HG02885 (cell line): ENCODE data around the gene ZDHHC20.
A peak's percentile ranks its signal among the peaks of the same experiment; 100 is the strongest.
"Not testable (repeated sequence)": the region's sequence is repeated elsewhere in the genome, so short reads cannot be mapped to it uniquely, and the experiment has no call there.

Experiments
- ATAC-seq: cut with Tn5 transposase; IDR thresholded peaks from one replicate; pipeline ENCODE4 v1.9.1; 2021; ENCODE audit warnings: mild to moderate bottlenecking; ENCODE audit not compliant: unreplicated experiment, poor library complexity

The ZDHHC20 gene

DNA sequence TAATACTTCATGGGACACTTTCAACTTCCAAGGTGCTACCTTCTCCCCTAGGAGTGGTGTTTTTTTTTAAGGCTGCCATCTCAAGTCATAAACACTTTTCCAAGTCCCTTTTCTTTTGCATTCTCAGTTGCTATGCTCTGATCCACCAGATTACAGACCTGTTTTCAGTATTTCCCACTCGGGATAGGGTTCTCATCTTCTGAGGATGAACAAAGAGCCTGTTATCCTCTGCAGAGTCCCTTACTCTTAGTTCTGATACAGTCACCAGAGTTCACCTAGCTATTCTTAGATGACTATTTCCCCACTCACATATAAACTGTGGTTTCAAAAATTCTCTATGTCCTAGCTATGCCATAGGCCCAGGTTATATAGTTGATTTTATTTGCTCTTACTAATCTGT is 15.9 kb downstream of the ZDHHC20 start:
- ATAC-seq, result no peak

DNA sequence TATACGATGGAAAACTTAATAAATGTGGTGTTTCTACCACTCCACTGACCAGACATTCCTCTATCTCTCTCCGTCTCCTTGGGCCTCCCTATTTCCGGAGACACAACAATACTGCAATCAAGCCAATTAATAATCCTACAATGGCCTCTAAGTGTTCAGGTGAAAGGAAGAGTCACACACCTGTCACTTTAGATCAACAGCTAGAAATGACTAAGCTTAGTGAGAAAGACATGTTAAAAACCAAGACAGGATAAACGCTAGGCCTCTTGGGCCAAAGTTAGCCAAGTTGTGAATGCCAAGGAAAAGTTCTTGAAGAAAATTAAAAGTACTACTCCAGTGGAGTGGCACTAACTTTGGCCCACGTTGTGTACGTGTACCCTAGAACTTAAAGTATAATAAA is 22.5 kb downstream of the ZDHHC20 start:
- ATAC-seq, result peak; percentile 14

DNA sequence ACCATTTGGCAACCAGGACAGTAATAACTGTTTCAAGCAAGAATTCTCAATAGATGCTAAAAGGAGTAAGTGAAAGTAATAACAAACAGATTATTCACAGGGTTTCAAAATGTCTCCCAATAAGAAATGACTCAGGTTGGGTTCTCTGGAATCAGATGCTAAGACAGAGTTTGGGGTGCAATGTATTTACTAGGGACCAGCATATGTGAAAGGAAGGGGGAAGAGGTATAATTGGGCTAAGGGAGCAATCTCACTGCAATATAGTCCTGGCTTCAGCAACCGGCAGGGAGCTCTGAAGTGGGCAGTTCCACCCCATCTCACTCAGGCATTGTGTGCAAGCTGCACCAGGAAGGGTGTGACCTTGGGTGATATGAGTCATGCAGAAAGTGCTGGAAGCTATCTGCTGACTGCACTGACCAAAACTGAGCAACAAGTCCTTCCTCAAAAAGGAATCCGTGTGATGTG is 23.4 kb downstream of the ZDHHC20 start:
- ATAC-seq, result peak; percentile 99

DNA sequence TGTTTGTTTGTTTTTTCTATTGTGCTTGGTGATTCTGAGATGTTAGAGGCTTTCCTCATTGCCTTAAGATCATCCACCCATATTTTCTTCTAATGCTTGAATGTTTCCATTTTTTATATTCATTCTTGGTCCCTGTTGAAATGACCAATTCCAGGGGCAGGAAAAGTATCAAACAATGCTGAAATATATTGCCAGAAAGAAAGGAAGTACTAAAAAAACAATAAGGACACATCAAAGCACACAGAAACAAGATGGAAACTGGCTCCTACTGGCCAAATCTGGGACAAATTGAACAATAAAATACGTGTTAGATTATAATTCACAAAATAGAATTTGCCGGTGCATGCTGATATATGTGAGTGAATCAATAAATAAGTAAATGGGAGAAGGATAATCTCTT is 23.9 kb downstream of the ZDHHC20 start:
- ATAC-seq, result no peak

DNA sequence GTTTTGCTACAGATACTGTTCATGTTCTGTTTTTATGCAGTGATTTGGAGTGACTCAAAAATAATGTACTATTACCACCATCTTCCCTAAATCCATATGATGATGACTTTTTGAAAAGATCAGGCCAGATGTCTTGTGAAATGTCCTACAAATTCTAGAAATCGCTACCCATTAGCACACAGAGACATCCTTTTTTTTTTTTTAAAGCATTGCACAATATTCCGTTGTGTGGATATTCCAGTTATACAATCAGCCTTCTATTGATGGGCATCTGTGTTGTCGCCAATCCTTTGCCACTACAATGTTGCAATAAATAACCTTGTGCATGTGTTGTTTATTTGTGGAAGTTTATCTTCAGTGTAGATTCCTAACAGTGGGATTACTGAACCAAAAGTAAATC is 24.5 kb downstream of the ZDHHC20 start:
- ATAC-seq, result no peak

DNA sequence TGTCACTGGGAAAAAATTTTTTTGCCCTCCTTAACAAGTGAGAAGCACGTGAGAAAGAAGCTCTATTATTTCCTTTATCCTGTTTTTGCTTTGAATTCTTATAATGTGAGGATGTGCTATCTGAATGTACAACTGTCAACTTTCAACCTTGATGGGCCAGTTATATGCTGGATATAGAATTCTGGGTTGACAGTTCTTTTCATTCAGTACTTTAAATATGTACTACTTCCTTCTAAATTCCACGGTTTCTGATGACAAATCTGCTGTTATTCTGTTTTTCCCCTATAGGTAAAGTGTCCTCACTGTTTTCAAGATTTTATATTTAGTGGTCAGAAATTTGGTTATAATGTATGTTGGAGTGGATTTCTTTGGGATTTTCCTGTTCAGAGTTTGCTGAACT is 29.9 kb downstream of the ZDHHC20 start:
- no peak for ATAC-seq

DNA sequence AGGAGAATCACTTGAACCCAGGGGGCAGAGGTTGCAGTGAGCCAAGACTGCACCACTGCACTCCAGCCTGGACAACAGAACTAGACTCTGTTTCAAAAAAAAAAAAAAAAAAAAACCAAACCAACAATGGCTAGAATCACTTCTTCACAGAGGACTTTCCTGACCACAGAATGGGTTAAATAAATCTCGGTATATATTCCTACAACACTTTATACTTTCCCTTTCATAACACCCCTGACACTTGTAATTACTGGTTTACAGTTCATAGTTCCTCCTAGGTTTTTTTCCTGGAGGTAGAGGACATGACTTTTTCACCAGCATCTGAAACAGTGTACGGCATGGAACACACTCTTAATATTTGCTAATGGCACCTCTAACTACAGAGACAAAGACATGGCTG is 31.4 kb downstream of the ZDHHC20 start:
- ATAC-seq, result peak; percentile 59

DNA sequence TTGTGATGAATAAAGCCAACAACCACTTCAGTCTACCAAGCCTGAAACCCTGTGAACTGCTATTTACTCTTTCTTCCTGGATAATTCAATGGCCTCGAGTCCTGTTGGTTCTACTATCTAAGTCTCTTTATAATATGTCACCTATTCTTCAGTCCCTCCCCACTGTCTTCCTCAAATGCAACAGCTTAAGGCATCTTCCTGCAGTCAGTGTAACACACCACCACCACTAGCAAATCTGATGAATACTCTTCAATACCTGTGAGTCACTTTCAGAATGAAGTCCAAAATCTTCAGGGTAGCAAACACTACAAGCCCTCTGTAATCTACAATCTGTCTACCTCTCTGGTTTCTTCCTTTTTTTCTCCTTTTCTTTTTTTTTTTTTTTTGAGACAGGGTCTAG is 32.9 kb downstream of the ZDHHC20 start:
- ATAC-seq, result no peak

DNA sequence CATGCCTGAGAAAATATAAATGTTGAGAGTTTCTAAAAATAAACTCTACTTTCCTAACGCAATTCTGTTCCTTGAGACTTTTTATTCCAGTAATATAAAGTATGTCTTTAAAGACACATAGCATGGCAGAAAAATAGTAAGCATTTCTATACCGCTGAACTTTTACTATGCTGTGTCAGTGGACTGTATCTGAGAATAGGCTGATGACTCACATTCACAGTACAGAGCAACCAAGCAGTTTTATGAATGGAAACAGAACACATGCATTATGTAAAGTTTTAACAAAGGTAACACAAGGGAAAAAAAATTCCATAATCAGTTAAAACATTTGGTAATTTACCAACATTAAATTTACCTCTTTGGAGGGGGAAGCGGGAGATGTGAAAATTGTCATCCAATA is 38.4 kb downstream of the ZDHHC20 start:
- no peak for ATAC-seq

DNA sequence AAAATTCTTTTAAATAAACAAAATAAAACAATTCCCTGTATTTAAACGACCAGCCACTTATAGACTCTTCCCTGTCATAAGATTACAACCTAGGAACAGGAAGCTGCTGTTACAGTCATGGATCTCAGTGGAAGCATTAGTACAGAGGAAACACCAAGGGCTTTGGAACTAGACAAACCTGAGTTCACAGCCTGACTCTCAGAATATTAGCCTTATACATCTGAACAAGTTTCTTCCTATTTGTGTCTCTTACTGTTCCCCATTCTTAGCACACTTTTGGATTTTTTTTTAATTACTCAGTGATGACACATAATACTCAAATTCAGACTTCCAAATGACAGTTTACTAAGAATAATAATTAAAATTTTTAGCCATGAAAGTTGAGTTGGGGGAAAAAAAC is 46.1 kb downstream of the ZDHHC20 start:
- ATAC-seq, result no peak

DNA sequence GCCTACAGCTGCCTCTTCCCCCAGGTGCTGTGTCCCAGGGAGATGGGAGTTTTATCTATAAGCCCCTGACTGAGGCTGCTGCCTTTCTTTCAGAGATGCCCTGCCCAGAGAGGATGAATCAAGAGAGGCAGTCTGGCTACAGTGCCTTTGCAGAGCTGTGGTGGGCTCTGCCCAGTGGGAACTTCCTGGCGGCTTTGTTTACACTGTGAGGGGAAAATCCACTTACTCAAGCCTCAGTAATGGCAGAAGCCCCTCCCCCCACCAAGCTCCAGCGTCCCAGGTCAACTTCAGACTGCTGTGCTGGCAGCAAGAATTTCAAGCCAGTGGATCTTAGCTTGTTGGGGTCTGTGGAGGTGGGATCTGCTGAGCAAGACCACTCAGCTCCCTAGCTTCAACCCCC is 48.6 kb downstream of the ZDHHC20 start:
- ATAC-seq, result not testable (repeated sequence)

DNA sequence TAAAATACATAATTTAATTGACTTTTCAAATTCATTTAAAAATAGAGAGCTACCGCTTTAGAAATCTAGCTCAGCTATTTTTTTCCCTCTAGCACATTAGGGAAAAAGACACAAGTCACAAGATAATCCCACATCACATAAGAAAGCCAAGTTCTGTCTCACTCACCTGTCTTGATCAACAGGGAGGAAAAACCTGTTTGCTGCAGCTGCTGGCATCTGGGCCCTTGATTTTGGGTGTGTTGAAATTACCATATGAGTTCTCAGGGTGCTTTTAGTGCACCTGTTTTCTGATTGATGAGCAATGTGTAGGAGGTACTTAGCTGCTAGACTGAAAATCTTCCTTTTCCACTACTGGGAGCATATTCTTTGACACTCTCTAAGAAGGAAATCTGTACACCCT is 53.8 kb downstream of the ZDHHC20 start:
- ATAC-seq, result no peak

DNA sequence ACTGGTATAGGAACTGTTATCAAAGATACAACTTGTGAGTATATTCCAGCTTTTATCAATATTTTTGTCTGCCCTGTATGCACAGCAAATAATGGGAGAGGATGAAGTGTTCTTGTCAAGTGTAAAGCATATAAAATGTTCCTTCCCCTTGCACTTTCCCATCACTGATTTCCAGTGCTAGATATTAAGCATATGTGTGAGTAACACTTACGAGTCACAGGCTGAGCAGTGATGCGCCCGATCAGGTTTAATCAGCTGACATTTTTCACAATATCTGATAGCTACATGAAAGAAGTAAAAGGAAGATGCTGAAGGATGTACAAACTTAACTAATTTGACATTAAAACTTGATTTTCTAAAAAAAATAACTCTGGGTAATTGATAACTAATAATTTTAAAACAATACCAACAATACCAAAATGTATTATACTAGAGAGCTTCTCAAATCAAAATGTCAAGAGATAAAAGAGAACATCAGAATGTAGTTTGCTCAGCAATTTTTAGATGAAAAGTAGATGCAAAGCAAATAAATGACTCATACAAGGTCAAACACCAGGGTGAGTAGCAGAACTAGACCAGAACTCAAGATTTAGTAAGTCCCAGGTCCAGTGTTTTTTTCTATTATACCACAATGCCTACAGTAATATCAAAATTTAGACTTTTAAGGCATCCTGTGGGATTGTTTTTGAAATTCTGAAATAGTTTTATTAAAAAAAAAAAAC is 56.4 kb downstream of the ZDHHC20 start:
- ATAC-seq, result no peak

DNA sequence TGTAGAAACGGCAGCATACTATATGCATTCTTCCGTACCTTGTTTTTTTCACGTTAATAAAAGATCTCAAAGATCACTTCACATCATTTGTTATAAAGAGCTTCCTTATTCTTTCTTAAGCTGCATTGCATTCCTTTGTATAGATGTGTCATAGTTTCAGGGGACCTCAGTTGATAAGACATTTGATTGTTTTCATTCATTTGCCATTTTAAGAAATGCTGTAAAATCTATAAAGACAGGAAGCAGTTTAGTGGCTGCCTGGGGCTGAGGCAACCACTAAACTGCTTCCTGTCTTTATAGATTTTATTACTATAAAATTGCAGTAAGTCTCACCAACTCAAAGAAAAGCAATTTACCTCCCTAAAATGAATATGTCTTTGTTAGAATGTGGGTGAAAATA is 59.4 kb downstream of the ZDHHC20 start:
- no peak for ATAC-seq

DNA sequence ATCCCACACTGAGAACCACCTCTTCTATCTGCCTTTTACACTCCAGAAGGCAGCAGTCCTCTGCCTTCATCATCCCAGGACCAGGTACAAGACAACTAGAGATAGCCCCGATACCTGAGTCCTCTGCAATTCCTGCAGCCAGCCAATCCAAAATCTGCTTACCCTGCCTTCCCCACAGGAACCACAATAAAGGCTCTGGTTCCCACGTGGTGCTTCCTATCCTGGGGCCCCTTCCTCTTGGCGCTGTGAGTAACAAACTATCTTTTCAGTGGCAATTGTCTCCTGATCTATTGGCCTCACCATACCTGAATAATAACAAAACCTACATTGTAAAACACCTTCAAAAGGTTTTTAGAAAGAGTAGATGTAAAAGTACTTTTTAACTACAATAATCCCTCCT is 63.1 kb downstream of the ZDHHC20 start:
- no peak for ATAC-seq

DNA sequence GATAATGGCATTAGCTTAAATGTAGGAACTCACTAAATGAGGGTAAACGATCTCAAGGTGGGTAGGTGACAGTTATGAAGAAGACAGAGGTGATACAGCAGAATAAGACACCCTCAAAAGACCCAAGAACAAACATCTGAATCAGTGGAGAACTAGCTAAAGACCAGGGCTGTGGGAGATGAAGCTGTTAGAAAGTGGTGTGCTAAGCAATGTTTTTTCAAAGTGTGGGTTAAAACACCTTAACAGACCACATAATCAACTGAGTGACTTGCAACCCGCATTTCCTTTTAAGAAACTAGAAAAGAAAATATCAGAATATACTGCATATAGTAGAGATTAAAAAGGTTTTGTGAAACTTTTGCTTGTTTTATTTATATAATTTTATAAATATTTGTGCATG is 70.0 kb downstream of the ZDHHC20 start:
- ATAC-seq, result no peak

DNA sequence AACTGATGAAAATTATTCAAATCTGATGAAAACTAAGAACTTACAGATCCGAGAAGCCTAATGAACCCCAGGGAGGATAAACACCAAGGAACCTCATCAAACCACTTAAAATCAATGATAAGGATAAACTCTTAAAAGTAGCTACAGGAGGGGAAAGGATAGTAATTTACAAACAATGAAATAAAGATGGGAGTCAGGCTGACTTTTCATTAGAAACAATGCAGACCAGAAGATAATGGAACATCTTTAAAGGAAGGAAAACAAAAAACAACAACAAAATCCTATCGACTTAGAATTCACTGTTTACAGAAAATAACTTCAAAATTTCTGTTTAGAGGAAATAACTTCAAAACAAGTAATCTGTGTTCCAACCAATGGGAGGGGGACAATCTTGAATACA is 73.4 kb downstream of the ZDHHC20 start:
- no peak for ATAC-seq

DNA sequence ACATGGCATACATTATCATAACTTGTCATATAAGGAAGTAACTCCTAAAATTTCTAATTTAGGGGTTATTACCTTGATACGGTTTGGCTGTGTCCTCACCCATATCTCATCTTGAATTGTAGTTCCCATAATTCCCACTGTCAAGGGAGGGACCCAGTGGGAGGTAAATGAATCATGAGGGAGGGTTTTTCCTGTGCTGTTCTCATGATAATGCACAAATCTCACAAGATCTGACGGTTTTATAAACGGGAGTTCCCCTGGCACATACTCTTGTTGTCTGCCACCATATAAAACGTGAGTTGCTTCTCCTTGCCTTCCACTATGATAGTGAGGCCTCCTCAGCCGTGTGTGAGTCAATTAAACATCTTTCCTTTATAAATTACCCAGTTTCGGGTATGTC is 76.0 kb downstream of the ZDHHC20 start:
- no peak for ATAC-seq

DNA sequence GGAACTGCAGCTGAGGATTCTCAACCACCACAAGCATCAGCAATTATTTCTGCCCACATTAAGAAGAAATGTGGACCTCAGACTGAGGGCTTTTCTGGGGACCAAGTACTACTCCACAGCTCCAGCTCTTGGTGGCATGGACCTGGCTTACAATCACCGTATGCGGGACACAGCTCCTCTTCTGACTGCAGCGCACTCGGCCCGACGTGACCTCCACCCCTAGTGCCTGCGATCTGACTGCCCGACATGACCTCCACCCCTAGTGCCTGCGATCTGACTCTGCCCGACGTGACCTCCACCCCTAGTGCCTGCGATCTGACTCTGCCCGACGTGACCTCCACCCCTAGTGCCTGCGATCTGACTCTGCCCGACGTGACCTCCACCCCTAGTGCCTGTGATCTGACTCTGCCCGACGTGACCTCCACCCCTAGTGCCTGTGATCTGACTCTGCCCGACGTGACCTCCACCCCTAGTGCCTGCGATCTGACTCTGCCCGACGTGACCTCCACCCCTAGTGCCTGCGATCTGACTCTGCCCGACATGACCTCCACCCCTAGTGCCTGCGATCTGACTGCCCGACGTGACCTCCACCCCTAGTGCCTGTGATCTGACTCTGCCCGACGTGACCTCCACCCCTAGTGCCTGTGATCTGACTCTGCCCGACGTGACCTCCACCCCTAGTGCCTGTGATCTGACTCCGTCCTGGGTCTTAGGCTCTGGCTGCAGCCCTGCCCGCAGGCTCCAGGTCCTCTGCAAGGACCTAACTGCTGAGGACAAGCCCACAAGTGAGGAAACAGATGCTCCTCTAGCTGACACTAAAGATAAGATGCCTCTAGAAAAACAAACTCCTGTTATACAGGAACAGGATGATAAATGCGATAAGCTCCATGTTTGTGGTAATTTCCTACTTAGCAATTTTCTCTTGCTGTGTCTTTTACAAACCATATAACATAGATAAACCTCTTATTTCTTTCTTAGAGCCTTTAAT is 81.8 kb downstream of the ZDHHC20 start:
- ATAC-seq, result not testable (repeated sequence)

DNA sequence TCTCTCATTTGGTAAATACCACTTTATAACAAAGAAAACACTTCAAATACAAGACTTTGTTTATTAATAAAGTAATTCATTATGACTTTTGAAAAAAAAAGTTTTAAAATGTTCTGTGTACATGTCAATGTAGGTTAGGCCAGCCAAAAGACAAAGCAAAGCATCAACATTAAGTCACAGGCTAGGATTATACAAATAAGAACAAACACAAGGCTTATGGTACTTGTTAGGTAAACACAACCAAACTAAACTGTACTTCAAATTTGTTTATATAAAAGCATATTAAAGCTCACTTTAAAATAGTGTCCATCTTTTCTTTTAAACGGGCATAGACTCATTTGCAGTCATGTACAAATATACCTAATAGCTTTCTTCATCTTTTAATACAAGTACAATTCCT is 86.6 kb downstream of the ZDHHC20 start:
- no peak for ATAC-seq

DNA sequence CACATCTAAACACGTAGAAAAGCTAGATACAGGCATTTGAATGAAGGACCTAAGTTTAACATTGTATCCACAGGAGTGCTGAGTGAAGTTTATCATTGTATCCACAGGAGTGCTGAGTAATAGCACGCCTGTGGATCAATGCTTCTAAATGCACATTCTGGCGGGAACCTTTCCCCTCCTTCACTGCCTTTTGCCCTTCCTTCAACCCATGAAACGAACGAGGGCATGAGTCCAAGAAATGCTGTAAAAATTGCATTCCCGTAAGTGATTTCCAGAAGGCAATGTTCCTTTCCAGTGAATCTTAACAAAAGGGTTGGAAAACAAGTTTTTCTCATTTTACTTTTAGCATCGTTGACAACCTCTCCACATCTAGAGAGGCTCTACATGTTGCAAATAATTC is 88.1 kb downstream of the ZDHHC20 start:
- ATAC-seq, result no peak
